ENCODE measurements around the gene PPP1R14D.

GRCh38 chr15:40845036-40845435 is 16.5 kb upstream of the PPP1R14D start:
- TF ChIP-seq POLR2AphosphoS5 (IDR thresholded peaks at IDR 0.05; ENCODE audit: low read depth): no peak
- no peak for TF ChIP-seq CTCF (IDR thresholded peaks at IDR 0.05; ENCODE audit: insufficient read depth, low read length)
- no peak for TF ChIP-seq GABPA (IDR thresholded peaks at IDR 0.05; ENCODE audit: low read depth)
- TF ChIP-seq, protein P1, sequence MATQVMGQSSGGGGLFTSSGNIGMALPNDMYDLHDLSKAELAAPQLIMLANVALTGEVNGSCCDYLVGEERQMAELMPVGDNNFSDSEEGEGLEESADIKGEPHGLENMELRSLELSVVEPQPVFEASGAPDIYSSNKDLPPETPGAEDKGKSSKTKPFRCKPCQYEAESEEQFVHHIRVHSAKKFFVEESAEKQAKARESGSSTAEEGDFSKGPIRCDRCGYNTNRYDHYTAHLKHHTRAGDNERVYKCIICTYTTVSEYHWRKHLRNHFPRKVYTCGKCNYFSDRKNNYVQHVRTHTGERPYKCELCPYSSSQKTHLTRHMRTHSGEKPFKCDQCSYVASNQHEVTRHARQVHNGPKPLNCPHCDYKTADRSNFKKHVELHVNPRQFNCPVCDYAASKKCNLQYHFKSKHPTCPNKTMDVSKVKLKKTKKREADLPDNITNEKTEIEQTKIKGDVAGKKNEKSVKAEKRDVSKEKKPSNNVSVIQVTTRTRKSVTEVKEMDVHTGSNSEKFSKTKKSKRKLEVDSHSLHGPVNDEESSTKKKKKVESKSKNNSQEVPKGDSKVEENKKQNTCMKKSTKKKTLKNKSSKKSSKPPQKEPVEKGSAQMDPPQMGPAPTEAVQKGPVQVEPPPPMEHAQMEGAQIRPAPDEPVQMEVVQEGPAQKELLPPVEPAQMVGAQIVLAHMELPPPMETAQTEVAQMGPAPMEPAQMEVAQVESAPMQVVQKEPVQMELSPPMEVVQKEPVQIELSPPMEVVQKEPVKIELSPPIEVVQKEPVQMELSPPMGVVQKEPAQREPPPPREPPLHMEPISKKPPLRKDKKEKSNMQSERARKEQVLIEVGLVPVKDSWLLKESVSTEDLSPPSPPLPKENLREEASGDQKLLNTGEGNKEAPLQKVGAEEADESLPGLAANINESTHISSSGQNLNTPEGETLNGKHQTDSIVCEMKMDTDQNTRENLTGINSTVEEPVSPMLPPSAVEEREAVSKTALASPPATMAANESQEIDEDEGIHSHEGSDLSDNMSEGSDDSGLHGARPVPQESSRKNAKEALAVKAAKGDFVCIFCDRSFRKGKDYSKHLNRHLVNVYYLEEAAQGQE (IDR thresholded peaks at IDR 0.05; ENCODE audit: insufficient replicate concordance, low read depth): no peak

Data from HL-60 (cell line).